ENCODE data around the gene PRPF38B.
A peak's percentile ranks its signal among the peaks of the same experiment; 100 is the strongest.
"Not testable (repeated sequence)": the region's sequence is repeated elsewhere in the genome, so short reads cannot be mapped to it uniquely, and the experiment has no call there.

Gene PRPF38B

GRCh38 chr1:108691942-108692723 is at the start of gene PRPF38B:
Gene PRPF38B, plus strand, starts transcription at chr1:108692310. Its CDS starts 282 bp downstream, at chr1:108692592.
- DNase-seq, result peak; percentile 90 to 93

- DNase-seq, result peak; percentile 62 to 78
These were observed 48.4 kb upstream of the PRPF38B start for GRCh38 chr1:108643492-108644335.

GRCh38 chr1:108644984-108645383 is 47.1 kb upstream of the PRPF38B start:
- DNase-seq, result peak; percentile 45 to 73

GRCh38 chr1:108645564-108646184 is 46.4 kb upstream of the PRPF38B start:
- peak in 1 of 2 donors; percentile 31 for DNase-seq

- no peak for DNase-seq
These were observed 45.9 kb upstream of the PRPF38B start for GRCh38 chr1:108646265-108646647.

- peak; percentile 92 to 93 for DNase-seq
These were observed 45.4 kb upstream of the PRPF38B start for GRCh38 chr1:108646648-108647269.

GRCh38 chr1:108653431-108654105 is 38.5 kb upstream of the PRPF38B start:
- peak in 1 of 2 donors; percentile 38 for DNase-seq

GRCh38 chr1:108657356-108658080 is 34.6 kb upstream of the PRPF38B start:
- DNase-seq, result no peak

- peak; percentile 78 to 82 for DNase-seq
These were observed 31.0 kb upstream of the PRPF38B start, which contains the start of gene HENMT1 for GRCh38 chr1:108661030-108661609. Gene HENMT1, minus strand, starts transcription at chr1:108661093. Its CDS starts 1,209 bp downstream, at chr1:108659884.

- DNase-seq, result no peak
These were observed 29.0 kb upstream of the PRPF38B start for GRCh38 chr1:108663074-108663473.

- DNase-seq, result no peak
These were observed 27.6 kb upstream of the PRPF38B start for GRCh38 chr1:108664481-108664880.

- DNase-seq, result no peak
These were observed 27.0 kb upstream of the PRPF38B start for GRCh38 chr1:108665067-108665466.

- no peak for DNase-seq
These were observed 26.3 kb upstream of the PRPF38B start for GRCh38 chr1:108665771-108666170.

GRCh38 chr1:108667422-108667821 is 24.7 kb upstream of the PRPF38B start:
- not testable (repeated sequence) for DNase-seq

- no peak for DNase-seq
These were observed 23.3 kb upstream of the PRPF38B start for GRCh38 chr1:108668777-108669176.

GRCh38 chr1:108669679-108670078 is 22.4 kb upstream of the PRPF38B start:
- no peak for DNase-seq

- no peak for DNase-seq
These were observed 21.9 kb upstream of the PRPF38B start for GRCh38 chr1:108670131-108670773.

GRCh38 chr1:108671143-108671542 is 21.0 kb upstream of the PRPF38B start:
- no peak for DNase-seq

GRCh38 chr1:108678706-108679105 is 13.4 kb upstream of the PRPF38B start:
- DNase-seq, result no peak

- DNase-seq, result no peak
These were observed 12.4 kb upstream of the PRPF38B start for GRCh38 chr1:108679586-108680213.

All from CD4-positive, alpha-beta T cell treated with Interferon alpha-2 for 1 hour (primary cell).